Measurements from ENCODE around the gene TCF15.
A peak's percentile ranks its signal among the peaks of the same experiment; 100 is the strongest.

TCF15 gene, protein sequence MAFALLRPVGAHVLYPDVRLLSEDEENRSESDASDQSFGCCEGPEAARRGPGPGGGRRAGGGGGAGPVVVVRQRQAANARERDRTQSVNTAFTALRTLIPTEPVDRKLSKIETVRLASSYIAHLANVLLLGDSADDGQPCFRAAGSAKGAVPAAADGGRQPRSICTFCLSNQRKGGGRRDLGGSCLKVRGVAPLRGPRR

DNA sequence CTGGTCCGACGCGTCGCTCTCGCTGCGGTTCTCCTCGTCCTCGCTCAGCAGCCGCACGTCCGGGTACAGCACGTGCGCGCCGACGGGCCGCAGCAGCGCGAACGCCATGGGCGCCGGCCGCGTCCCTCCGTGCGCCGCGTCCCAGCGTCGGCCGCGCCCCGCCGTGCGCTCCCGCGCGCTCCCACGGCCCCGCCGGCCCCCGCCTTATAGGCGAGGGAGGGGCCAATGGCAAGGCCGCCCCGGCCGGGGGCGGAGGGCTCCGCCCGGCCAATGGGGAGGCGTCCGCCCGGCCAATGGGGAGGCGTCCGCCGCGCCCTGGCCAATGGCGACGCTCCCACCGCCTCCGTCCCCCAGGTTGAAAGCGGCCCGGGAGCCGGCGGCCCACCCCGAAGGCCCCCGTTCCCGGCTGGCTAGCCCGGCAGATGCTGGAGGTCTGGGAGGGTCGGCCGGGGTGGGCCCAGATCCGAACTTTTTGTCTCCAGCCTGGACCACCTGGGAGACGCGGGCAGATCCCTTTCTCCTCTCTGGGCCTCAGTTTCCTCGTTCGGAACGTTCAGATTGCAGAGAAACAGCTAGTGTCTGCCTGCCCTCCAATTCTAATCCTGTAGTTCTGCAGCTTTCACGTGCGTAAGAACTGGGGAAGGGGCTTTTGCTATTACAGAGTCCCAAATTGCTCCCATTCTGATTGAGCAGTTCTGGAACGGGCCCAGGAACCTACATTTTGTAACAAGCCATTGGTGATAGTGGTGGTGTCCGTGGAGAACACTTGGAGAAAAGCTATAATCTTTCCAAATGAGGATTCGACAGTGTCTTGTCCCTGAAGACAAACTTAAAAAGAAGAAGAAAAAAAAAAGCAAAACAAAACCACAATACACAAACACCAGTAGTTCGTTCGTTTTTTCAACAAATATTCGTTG lies at the start of gene TCF15:
Gene TCF15, minus strand, starts transcription at position 180 of the 917 bp plus-strand sequence. Its CDS starts 72 bp downstream, at position 108.
- no peak for DNase-seq

DNA sequence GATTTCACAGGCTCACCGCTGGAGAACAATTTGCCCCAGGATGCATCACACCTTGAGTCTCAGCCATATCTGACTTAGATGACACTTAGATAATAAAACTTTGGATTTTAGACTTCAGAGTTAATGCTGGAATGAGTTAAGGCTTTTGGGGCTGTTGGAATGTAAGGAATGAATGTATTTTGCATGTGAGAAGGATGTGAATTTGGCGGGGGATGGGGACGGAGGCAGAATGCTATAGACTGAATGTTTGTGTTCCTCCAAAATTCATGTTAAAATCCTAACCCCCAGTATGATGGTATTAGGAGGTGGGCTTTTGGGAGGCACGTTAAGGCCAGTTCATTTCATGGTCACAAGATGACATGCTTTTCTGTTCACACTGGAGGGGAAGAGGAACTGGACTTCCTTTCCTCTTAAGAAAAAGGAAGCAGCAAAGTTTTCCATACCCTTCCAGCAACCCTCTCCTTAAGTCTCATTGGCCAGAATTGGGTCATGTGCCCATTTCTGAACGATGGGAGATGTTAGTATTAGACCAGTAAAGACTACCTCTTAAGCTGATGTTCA lies 48.7 kb upstream of the TCF15 start:
- no peak for DNase-seq

DNA sequence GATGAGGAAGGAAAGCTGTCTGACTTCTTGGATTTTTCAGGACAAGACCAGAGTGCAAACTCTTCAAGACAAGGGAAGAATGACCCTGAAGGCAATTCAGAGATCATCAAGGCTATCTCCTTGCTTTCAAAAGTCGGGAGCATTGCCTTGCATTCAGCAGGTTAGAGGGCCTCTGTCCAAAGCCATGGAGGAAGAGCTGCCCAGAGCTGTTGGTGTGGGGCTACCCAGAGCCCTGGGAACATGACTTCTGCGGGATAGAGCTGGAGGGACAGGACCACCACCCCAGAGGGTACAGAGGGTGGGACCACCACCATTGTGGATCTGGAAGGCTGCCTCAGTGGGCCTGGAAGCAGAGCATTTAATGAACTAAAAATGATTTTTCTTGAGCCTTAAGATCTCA lies 48.1 kb upstream of the TCF15 start:
- DNase-seq: no peak

DNA sequence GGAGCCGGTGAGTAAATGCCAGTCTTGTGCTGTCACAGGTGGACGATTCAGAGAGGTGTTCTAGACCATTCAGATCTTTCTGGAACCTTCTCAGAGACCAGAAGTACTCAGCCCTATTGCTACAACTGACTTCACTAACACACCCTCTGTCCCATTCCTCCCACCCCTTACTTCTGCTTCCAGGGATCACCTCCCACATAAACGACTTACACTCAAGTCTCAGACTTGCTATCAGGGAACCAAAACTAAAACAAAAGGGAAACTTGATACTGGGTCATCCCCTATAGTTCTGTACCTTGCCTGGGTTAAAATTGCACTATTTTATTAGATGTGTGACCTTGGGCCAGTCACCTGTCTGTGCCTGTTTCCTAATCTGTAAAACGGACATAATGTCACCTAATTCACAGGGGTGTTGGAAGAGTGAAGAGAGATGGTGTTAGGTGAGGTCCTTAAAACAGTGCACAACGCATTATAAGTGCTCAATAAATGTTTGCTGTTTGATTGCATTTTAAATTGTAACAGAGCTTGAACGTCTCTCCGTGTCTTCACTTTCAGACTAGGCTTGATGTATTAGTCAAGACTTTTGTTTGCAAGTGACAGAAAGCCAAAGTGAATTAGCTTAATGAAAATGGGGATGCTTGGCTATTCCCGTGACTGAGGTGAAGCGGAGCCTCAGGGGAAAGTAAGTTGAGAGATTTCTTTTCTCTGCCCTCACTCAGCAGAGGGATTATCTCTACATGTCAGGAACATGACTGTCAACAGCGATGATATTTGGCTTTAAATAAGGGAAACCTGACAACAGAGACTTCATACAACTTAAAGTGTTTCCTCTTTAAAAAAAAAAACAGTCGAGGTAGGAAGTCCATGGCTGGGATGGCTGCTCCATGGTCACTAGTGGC lies 45.9 kb upstream of the TCF15 start:
- no peak for DNase-seq

DNA sequence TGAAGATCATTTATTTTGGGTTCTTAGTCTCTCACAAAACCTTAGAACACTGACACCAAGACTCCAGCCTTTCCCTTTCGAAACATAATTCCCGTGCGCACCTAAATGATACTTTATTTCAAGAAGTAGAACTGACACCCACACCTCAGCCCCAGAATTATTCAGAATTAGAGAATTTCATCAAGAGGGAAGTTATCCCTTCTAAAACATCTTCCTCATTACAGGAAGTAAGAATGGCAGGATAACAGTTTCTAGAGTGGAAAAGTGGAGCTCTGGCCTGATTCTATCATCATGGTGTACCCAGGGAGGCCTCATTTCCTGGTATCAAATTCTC lies 44.3 kb upstream of the TCF15 start:
- no peak for DNase-seq

DNA sequence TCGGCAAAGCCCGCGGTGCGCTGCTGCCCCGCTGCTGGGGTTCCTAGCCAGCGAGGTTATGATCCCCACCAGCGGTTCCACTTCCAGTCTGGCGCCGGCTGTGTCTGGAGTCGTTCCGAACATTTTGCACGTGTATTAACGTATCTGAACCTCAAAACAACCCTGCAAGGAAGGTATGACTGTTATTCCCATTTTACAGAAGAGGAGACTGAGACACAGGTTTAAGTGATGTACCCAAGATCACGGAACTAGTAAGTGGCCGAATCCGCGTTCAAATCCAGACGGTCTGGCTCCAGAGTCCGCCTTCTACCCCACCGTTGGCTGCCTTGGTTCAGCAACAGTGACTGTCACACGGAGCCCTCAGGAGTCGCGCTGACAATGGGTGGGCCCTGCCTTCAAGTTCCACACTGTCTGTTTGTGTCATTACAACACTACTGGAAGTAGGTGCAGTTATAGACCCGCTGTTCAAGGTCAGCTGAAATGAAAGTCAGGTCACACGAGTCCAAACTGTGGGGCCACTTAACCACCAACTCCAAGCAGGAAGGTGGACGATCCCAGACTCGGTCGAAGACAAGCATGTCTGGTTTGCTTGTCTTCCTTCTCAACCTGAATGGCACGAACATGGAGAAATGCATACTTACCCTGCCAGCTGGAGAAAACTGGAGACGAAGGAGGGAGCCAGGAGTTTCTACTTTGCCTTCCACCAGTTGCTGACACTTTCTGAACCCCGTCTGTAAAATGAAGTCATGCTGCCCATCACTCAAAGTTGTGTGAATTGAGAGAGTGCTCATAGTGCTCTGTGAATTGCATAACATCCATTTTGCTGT lies 43.7 kb upstream of the TCF15 start:
- DNase-seq: no peak

DNA sequence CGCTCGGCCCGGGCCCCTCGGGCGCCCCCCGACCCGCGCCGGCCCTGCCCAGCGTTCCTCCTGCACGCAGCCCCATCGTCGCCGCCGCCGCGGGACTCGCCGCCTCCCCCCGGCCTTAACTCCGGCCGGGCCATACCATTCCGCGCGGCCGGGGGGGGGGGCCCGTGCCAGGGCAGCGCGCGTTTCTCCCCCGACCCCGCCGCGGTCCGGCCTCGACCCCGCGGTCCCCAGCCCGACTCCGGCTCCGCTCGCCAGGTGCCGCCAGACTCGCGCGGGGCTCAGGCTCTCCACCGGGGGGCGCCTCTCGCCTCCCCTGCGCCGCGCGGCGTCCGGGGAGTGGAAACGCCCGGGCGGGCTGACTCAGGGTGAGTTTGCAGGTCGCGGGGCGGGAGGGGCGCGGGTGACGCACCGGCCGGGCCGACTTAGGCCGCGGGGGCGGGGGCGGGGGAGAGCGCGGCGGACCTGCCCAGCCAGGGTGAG lies 43.0 kb upstream of the TCF15 start, which contains the start of gene SRXN1:
Gene SRXN1, minus strand, starts transcription at position 91 of the 480 bp plus-strand sequence. Its CDS starts 15 bp downstream, at position 76.
- peak; percentile 64 to 75 (median 66) for DNase-seq

DNA sequence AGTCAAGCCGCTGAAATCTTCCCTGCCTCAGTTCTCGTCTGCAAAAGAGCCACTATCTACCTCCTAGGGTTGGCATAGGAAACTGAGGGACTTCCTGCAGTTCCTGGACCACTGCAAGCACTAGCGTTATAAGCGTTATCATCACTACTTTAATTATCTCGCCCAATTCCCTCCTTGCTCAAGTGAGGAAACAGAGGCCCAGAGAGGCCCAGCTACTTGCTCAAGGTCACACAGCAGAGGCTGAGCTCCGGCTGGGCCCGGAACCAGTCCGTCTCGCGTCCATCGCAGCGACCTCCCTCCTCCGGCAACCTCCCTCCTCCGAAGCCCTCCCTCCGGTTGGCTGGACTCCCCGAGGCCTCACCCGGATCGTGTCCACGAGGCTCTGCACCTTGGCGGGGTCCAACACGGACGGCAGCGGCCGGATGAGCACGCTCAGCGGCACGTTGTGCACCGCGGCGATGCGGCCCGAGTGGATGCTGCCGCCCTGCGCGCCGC lies 42.6 kb upstream of the TCF15 start:
- DNase-seq: no peak

DNA sequence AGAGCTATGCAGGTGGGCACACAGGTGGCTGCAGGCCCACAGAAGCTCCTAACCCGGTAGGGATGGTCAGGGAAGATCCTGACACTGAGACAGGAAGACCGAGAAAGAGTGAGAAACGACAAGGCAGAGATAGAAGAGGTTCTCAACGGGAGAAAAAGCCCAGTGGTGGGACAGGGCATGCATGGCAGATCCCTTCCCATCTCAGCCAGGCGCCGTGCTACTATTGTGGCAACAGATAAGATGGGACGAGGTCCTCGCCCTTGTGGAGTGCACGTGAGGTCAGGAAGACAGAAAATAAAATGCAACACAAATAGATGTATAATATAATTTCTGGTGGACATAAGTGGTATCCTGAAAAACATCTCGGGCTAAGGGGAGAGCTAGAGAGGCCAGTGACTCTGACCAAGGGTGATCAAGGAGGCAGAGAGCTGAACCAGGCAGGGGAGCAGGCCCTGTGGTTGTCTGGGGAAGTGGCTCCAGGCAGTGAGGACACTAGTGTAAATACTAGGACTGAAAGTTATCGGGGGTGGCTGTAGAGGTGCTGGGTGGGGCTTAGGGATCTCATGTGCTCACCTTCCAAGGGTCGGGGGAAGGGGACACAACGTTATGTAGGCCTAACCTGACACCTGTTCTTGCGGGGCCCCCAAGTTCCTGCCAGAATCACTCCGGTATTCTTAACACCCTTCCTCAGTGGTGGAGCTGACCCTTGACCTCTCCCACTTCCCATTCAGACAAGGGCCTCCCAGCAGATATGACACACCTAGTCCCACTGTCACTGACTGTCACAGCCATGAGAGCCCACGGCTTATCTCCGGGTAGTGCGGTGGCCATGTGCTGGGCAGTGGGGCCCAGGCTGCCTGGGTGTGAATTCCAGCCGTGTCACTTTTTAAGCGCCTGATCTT lies 41.9 kb upstream of the TCF15 start:
- no peak for DNase-seq

DNA sequence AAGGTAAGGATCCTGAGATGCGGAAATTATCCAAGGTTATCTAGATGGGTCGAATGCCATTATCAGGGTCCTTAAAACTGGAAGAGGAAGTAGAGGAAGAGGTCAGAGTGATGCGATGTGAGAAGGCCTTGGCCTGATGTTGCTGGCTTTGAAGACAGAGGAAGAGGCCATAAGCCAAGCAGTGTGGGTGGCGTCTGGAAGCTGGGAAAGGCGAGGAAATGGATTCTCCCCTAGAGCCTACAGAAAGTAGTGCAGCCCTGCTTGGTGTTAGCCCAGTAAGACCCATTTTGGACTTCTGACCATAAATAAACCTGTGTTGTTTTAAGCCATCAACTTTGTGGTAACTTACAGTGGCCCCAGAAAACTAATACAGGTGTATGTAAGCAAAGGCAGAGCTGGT lies 40.8 kb upstream of the TCF15 start:
- no peak for DNase-seq

DNA sequence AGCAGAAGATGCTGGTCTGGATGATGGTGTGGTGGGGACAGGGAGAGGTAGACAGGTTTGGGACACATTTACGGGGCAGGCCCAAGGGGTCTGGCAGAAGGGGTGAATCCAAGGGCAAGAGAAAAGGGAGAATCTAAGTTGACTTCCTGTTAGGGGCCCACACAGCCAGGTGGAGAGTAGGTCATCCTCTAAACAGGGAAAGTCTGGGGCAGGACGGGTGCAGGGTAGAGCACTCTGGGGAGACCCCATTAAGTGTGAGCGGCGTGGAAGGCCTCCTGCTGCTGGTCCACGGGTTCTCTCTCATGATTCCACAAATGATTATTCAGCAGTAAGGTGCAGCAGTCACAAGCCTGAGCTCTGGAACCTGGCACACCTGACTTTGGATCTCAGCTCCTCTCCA lies 40.2 kb upstream of the TCF15 start:
- DNase-seq: no peak

DNA sequence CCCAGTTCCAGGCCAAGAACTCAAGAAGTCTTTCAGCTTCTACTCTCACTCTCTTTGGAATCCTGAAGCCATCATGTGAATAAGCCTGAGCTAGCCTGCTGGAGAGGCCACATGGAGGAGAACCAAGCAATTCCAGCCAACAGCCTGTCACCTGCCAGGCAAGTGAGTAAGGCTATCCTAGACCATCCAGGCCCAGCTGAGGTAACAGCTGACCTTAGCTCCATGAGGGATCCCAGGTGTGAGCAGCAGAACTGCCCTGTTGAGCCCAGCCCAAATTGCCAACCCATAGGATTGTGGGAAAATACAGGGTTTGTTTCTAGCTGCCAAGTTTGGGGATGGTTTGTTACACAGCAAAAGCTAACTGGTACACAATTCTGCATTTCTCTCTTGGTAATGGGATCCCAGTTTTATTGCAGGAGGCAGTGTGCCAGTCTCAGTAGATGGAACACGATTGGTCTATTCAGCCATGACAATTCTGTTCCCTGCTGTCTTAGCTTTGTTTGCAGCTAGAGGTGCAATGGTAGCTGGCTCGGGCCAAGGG lies 37.4 kb upstream of the TCF15 start:
- no peak for DNase-seq

DNA sequence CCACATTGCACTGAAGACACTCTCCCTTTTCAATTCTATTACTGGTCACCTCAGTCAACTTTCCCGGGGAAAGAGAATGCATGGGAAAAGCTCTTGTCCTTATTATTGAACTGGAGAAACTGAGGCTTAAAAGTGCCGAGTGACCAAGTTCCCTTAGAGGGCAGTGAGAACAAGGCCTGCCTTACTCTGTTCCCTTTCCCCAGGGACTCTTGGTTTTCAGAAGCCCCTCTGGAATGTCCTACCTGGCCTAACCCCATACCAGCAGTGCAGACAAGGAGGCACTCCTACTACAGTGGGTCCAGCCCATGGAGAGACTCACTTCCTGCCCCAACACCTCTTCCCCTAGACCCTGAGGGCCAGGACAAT lies 36.7 kb upstream of the TCF15 start:
- no peak for DNase-seq

DNA sequence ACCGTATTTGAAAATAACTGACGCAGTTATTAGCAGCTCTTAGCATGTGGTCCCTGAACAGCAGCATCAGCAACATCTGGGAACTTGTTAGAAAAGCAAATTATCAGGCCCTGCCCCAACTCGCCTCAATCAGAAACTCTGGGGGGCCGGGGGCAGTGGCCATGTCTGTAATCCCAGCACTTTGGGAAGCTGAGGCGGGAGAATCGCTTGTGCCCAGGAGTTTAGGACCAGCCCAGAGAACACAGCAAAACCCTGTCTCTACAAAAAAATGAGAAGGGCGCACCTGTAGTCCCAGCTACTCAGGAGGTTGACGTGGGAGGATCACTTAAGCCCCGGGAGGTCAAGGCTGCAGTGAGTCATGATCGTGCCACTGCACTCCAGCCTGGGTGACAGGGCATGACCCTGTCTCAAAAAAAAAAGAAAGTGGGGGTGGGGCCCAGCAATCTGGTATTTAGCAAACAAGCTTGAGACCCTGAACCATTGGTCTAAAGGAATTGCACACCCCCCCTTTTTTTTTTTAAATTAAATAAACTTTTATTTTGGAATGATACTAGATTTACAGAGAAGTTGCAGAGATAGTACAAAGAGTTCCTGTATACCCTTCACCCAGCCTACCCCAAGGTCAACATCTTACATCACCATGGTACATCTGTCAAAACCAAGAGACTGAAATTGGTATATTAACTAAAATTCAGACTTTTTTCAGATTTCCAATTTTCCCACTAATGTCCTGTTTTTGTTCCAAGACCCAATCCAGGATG lies 36.2 kb upstream of the TCF15 start:
- DNase-seq: no peak

DNA sequence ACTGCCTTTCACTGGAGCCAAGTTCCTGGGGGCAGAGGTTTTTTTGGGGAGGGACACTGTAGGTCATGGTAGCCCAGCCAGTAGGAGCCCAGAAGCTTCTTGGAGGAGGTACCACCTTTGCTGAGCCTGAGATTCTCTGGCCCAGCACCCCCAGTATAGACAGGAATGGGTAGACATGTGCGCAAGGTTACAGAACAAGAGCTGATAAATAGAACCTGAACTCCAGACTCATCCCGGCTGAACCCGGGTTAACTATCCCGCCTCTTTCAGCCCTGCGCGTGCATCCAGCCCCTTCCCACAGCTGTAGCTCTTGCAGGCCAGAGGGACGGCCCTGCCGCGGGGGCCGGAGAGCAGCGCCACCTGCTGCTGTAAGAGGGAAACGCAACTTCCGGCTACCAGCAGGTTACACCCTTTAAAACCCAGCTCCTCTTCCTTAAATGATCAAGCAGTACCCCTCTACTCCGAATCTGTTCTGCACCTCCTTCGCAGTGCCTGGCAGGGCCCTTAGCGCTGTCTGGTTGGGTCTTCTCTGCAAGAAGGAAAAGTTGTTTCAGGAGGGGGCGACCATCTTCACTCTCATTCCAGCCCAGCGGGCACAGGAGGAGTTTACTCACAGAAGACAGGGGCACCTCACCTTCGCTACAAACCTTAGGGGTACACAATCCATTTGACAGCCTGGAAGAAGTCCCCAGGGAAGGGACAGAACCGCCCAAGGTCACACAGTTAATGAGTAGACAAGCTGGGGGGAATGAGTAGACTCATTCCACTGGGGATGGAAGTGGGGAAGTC lies 35.4 kb upstream of the TCF15 start:
- peak in 3 of 4 experiments; percentile 30 to 45 (median 32) for DNase-seq

DNA sequence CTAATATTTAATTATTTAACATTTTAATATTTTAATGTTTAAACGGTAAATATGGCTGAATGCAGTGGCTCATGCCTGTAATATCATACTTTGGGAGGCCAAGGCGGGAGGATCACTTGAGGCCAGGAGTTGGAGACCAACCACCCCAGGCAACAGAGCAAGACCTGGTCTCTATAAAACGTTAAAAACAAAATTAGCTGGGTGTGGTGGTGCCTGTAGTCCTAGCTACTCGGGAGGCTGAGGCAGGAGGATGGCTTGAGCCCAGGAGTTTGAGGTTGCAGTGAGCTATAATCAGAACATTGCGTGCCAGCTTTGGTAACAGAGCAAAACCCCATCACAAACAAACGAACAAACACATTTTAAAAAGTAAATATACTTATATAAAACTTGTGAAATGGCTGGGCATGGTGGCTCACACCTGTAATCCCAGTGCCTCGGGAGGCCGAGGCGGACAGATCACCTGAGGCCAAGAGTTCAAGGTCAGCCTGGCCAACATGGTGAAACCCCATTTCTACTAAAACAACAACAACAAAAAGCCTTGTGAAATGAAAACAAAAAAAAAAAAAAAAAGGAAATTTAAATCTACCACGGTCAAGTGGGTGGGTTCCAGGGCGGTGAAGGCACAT lies 34.7 kb upstream of the TCF15 start:
- no peak for DNase-seq

DNA sequence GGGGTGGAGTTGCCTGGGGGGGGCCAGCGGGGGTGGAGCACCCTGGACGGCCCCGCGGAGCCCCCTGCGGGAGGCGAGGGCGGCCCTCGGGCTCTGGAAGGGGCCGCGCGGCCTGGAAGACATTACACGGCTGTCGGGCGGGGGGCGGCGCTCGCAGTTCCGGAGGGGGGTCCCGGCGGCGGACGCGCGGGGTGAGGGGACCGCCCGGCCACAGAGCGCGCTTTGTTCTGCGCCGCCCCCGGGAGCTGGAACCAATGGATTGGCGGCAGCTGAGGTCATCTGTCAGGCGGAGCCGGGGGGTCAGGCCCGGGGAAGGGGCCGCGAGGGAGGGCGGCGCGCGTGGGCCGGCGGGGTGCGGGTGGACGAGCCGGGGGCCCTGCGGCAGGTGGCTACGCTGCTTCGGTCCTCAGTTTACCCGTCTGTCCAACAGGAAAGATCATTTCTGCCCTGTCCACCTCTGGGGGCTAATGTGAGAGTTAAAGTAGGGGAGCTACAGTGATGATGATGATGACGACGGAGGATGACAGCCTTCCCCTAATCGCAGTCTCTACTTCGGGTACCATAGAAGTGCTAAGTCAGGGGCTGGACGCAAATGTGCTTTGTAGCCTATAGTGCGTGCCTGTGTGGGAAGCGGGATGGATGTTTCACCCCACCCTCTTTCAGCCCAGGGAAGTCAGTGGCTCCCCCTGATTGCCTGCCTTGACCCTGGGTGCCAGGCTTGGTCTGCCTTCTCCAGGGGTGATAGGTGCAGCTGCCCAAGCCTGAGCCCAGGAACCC lies 32.5 kb upstream of the TCF15 start:
- no peak for DNase-seq

Measured in activated CD4-positive, CD25-positive, alpha-beta regulatory T cell (primary cell).